Testis (tissue), 3 donors: ENCODE measurements around the gene ZNF747. TPM values are rescaled to one million over a fixed set of nuclear protein-coding genes. Genes with fewer than 3 reads are reported as not detected.

ENCODE experiments used
- DNase-seq: peaks from one replicate; pipeline ENCODE4 v3.0.0-alpha.2; 2019
- H3K27ac ChIP-seq, 2 donors: fragments of 200-600 bp; sonication (generic); one replicate each; pipeline ENCODE4 v1.5.1; 2019
- H3K27me3 ChIP-seq: fragments of 200-600 bp; sonication (generic); one replicate; pipeline ENCODE4 v1.5.1; 2019
- H3K36me3 ChIP-seq: fragments of 200-600 bp; sonication (generic); one replicate; pipeline ENCODE4 v1.5.1; 2017; ENCODE audit warnings: low read depth; ENCODE audit errors: missing control alignments
- H3K4me1 ChIP-seq: fragments of 200-600 bp; sonication (generic); one replicate; pipeline ENCODE4 v1.5.1; 2019
- H3K4me3 ChIP-seq, 2 donors: fragments of 200-600 bp; sonication (generic); one replicate each; pipeline ENCODE4 v1.5.1; 2017 to 2019
- H3K9me3 ChIP-seq: fragments of 200-600 bp; sonication (generic); one replicate; pipeline ENCODE4 v1.5.1; 2017
- POLR2A ChIP-seq: fragments of 450-650 bp; IDR thresholded peaks from one replicate; pipeline ENCODE4 v1.6.1; 2017; ENCODE audit warnings: antibody characterized with exemption, mild to moderate bottlenecking, moderate library complexity
- WGBS, 2 donors: methylation state at CpG; one replicate each; pipeline ENCODE4 v1.1.5; 2018; 5-methylcytosine and 5-hydroxymethylcytosine counted together
- intact Hi-C: fragments of 100-400 bp; cut with DNase I; formaldehyde crosslinking; loops from one replicate; pipeline ENCODE4 v1.15.1; 2023; ENCODE audit warnings: low total_unique reads
- polyA plus RNA-seq: library from polyadenylated mRNA; stranded (reverse); fragments of 350-450 nt; fragmentation: Illumina TruSeq; extraction: RNeasy Lipid Tissue Mini Kit (QIAGEN cat#74804); gene quantifications from one replicate; pipeline ENCODE4 v1.2.3, GENCODE V29; 2014; ENCODE audit warnings: low read depth, low replicate concordance; ENCODE audit not compliant: insufficient read depth
- total RNA-seq, 2 donors: library from RNA; depleted of rRNA; stranded (reverse); fragments of >200 nt; gene quantifications; one replicate each; pipeline ENCODE4 v1.2.3, GENCODE V29; 2016
- TF ChIP-seq, protein P1 (sequence below), 3 experiments: fragments of 450-650 bp in 2 of 3; fragments of 200-600 bp in 1 of 3; sonication (generic) in 1 of 3; IDR thresholded peaks; one replicate each; pipeline ENCODE4 v1.5.1; 2016 to 2019; ENCODE audit warnings: antibody characterized with exemption in 3 of 3, mild to moderate bottlenecking in 2 of 3, moderate library complexity in 1 of 3

ZNF747 gene
- total and polyA plus RNA-seq, 3 donors from 2014 or later = 13.1 to 23.3 (median 18.7) TPM

DNA sequence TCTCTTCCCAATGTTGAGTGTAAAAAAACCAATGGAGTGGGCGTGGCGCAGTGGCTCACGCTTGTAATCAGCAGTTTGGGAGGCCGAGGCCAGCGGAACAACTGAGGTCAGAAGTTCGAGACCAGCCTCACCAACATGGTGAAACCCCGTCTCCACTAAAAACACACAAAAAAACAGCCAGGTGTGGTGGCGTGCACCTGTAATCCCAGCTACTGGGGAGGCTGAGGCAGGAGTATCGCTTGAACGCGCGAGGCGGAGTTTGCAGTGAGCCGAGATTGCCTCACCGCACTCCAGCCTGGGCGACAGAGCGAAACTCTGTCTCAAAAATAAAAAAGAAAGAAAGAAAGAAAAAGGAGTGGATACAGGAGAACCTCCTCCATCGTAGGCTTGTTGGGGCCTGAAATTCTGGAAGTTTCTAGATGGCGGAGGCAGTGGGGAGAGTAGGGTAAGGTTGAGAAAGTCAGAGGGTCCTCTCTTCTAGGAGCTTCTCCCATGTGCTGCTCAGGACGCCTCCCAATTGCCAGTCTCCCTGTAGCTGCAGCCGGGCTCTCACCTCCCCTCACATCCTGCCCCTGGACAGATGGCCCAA, 24.2 kb upstream of the ZNF747 start:
- TF ChIP-seq POLR2A = no peak
- TF ChIP-seq, protein P1, sequence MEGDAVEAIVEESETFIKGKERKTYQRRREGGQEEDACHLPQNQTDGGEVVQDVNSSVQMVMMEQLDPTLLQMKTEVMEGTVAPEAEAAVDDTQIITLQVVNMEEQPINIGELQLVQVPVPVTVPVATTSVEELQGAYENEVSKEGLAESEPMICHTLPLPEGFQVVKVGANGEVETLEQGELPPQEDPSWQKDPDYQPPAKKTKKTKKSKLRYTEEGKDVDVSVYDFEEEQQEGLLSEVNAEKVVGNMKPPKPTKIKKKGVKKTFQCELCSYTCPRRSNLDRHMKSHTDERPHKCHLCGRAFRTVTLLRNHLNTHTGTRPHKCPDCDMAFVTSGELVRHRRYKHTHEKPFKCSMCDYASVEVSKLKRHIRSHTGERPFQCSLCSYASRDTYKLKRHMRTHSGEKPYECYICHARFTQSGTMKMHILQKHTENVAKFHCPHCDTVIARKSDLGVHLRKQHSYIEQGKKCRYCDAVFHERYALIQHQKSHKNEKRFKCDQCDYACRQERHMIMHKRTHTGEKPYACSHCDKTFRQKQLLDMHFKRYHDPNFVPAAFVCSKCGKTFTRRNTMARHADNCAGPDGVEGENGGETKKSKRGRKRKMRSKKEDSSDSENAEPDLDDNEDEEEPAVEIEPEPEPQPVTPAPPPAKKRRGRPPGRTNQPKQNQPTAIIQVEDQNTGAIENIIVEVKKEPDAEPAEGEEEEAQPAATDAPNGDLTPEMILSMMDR (IDR thresholded peaks at IDR 0.05) = no peak
- no peaks in the 10 kb centered on the region for H3K27me3 ChIP-seq
- 52 to 66% methylated on average over 21 of the region's 21 CpGs for WGBS, 2 donors
- DNase-seq = no peak
- intact Hi-C loops = no loop called here
- H3K4me3 ChIP-seq = peak overlapping the region; percentile 84 to 85
- H3K9me3 ChIP-seq = no peaks in the 10 kb centered on the region
- H3K4me1 ChIP-seq = peaks cover 17% of the 10 kb centered on the region
- peak overlapping the region; percentile 92 to 96 for H3K27ac ChIP-seq
- no peaks in the 10 kb centered on the region for H3K36me3 ChIP-seq

DNA sequence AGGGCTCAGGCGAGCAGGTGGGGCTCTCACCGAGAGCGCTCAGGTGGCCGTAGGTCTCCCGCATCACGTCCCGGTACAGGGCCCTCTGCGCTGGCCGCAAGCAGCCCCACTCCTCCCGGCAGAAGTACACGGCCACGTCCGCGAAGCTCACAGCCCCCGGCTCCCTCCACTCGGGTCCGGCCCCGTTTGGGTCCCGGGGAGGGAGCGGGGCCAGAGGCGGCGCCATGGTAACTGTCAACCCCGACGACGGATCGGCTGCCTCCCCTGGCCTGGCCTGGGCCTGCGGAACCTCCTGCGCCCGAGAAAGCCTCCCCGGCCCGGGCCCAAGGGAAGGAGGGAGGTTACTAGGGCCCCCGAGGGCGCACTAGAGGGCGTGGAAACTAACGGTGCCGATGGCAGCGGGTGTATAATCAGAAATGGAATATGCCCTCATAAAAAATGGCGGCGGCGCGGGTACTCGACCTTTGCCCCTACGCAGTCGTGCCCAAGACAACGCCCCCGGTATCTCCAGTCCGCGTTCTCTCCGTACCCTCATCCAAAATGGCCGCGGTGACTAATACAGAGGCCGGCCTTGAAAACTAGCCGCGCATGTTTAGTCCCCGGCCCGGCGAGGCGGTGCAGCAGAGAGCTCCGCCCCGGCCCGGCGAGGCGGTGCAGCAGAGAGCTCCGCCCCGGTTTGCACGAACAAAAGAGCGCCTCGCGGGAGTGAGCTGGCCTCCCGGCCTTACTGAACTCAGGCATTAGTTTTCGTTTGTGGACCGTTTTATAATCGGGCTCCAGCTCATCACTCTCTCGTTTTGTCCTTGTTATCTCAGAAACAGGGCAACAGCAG, 23.5 kb upstream of the ZNF747 start, which contains the start of gene ZNF764:
ZNF764 (minus strand) TSS at position 418 of the 832 bp plus-strand sequence; CDS start at position 226, 192 bp downstream.
- intact Hi-C loops = no loop called here
- no peaks in the 10 kb centered on the region for H3K36me3 ChIP-seq
- TF ChIP-seq POLR2A = no peak
- TF ChIP-seq, protein P1 (IDR thresholded peaks at IDR 0.05) = no peak
- peak; percentile 99 for DNase-seq
- H3K9me3 ChIP-seq = no peaks in the 10 kb centered on the region
- no peaks in the 10 kb centered on the region for H3K27me3 ChIP-seq
- H3K27ac ChIP-seq = peak within 1 kb of the TSS; percentile 92 to 96
- H3K4me3 ChIP-seq = peak within 1 kb of the TSS; percentile 84 to 85
- peaks cover 17% of the 10 kb centered on the region for H3K4me1 ChIP-seq
- WGBS, 2 donors = 0 to 2% methylated on average over 9 to 55 of the region's 74 CpGs

DNA sequence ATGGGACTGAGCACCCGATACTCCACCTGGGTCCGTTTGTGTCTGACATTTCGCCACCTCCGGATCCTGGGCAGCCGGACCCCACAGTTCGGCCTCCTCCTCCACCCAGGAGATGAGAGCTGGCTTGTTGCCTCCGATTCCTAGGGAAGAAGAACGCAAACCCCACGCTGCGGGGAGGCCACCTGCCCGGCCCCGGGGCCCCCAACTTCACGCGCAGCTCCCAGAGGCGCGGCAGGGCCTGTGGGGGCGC, 23.0 kb upstream of the ZNF747 start:
- intact Hi-C loops = no loop called here
- no peak for TF ChIP-seq POLR2A
- TF ChIP-seq, protein P1 (IDR thresholded peaks at IDR 0.05) = no peak

DNA sequence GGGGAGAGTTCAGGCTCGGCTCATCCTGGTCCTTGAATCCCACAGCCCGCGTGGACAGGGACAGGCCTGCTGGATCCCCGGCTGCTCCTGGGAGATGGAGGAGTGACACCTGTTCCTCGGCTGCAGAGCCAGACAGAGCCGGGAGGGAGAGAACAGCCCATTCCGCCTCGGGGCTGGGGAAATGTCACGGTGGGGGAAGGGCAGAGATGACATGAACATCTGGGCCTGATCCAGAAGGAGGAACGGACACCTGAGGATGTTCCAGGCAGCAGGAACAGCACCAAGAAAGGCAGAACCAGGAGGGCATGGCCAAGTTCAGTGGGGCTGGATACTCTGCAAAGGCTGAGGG, 21.4 kb upstream of the ZNF747 start:
- TF ChIP-seq, protein P1 (IDR thresholded peaks at IDR 0.05) = no peak
- no peak for TF ChIP-seq POLR2A
- Histone ChIP-seq H3K36me3 (no peaks in the 10 kb centered on the region), H3K4me1 (peaks cover 13% of the 10 kb centered on the region), H3K27me3 (no peaks in the 10 kb centered on the region), H3K9me3 (no peaks in the 10 kb centered on the region), H3K27ac (no peak overlapping the region), H3K4me3 (peak overlapping the region in 1 of 2 donors; percentile 22)
- WGBS, 2 donors = 32 to 41% methylated on average over 9 to 10 of the region's 10 CpGs
- intact Hi-C loops = no loop called here
- DNase-seq = no peak

More for the DNA sequence above, 23.0 kb upstream of the ZNF747 start:
- H3K27ac ChIP-seq = peak overlapping the region; percentile 92 to 96
- H3K36me3 ChIP-seq = no peaks in the 10 kb centered on the region
- peak overlapping the region; percentile 84 to 85 for H3K4me3 ChIP-seq
- H3K27me3 ChIP-seq = no peaks in the 10 kb centered on the region
- peaks cover 17% of the 10 kb centered on the region for H3K4me1 ChIP-seq
- 0% methylated on average over 7 of the region's 17 CpGs; no CpG with 5 or more reads in 1 of the 2 donors for WGBS, 2 donors
- peak; percentile 39 for DNase-seq
- H3K9me3 ChIP-seq = no peaks in the 10 kb centered on the region
